NCI-H2029 (cell line): ENCODE measurements around the gene FAHD2B.
"Not testable (repeated sequence)": the region's sequence is repeated elsewhere in the genome, so short reads cannot be mapped to it uniquely, and the experiment has no call there.

Source experiments
- DNase-seq: peaks from one replicate; lab custom pipeline; 2025; lab: John Stamatoyannopoulos, UW

The FAHD2B gene

DNA sequence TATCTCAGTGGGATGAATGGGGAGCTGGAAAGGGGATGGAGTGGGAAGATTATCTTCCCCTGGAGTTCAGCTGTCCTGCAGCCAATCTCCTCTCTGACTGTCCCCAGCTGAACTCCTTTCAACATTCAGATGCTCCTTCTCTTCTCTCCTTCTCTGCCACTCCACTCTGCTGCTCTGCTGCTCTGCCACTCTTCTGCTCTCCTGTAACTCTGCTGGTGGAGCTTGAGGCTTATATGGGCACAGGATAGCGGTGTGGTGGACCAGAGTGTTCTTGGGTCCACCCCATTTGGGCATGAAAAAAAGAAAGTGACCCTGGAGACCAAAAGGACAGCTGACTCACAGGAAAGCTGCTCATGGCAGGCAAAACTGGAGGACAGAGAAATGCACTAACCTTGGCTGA lies 26.6 kb downstream of the FAHD2B start:
- DNase-seq = no peak

DNA sequence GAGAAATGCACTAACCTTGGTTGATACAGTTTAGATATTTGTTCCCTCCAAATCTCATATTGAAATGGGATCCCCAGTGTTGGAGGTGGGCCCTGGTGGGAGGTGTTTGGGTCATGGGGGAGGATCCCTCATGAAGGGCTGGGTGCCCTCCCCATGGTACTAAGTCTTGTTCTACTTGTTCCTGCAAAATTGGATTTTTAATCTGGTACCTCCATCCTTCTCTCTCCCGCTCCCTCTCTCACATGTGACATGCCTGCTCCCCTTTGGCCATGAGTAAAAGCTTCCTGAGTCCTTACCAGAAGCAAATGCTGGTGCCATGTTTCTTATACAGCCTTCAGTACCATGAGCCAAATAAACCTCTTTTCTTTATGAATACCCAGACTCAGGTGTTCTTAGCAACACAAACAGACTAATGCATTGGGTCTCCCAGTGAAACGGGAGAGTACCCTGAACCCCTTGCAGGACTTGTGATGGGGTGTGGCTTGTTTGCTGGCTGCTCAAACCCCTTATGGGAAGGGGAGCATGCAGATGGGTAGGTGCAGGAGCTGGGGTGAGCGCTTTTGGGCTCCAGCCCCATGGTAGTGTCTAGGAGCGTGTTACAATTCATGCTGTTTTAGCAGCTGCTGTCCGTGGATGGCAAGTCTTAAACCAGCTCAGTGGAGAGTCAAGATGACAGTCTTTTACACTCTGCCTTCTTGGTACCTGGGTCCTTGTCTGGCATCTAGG lies 27.2 kb downstream of the FAHD2B start:
- no peak for DNase-seq

DNA sequence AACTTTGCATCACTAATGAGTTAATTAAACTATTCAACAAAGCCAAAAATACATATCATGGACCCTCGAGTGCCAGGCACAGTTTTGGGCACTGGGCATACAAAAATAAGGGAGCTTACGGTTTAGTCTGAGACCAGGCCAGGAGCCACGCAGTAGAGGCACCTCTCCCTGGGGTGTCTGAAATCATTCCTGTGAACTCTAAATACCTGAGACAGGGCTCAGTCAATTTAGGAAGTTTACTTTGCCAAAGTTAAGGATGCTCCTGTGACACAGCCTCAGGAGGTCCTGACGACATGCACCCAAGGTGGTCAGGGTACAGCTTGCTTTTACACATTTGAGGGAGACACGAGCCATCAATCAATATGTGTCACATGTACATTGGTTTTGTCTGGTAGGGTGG lies 28.7 kb downstream of the FAHD2B start:
- not testable (repeated sequence) for DNase-seq

DNA sequence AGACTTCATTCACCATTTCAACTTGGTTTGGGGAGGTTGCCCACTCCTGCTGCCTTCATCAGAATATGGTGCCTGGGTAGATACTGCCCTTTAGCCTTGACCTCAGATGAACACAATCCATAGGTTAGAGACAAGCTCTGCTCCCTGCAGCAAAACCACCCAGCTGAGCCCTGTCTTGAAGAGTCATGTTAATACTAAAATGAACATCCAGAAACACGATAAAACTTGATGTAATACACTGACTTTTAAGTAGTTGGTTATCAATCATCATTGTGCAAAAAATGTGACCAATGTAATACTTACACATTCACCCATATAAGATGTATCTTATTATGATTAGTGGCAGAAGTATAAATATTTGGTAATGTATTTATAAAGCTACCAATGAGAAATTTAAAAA lies 32.7 kb downstream of the FAHD2B start:
- DNase-seq = not testable (repeated sequence)

DNA sequence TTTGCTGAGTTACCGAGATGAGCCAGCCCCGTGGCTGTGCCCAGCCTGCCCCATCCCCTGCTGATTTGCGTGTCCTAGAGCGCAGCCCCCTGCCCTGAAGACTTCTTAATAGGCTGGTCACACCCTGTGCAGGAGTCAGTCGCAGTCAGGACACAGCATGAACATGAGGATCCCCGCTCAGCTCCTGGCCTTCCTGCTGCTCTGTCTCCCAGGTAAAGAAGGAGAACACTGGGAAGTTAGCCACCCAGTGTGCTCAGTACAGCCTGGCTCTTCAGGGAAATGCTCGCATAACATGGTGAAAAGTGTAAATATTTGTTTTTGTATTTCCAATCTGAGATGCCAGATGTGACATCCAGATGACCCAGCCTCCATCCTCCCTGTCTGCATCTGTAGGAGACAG lies 34.9 kb downstream of the FAHD2B start:
- DNase-seq = not testable (repeated sequence)

DNA sequence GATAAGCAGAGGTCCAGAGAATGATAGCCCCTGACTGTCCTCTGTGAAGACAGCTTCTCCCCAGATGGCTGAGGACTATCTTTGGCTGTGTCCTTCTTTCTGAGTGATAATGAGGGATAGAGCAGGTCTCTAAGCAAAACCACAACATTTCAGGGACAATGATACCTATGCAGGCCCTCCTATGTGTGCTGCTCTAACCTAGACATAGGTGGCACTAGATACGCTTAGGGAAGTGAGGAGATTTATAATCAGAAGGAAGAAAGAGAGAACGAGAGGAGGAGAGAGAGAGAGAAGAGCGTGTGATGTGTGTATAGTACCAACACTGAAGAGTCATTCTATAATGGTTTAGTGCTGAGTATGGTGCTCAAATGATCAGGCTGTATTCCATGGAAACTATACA lies 38.5 kb downstream of the FAHD2B start:
- not testable (repeated sequence) for DNase-seq

DNA sequence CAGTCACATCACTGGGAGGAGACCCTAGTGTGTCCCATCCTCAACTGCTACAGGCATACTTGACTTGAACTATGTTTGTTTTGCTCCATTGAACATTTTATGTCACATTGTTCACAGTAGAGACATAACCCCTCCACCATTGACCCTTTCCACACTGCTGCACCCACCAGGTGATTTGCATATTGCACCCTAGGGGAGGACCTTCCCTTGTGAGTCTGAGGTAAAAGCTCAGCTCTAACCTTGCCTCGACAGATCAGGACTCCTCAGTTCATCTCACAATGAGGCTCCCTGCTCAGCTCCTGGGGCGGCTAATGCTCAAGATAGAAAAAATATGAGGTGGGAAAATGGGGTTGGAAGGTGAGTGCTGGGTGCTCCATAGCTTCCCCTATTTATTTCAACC lies 44.6 kb downstream of the FAHD2B start:
- not testable (repeated sequence) for DNase-seq

DNA sequence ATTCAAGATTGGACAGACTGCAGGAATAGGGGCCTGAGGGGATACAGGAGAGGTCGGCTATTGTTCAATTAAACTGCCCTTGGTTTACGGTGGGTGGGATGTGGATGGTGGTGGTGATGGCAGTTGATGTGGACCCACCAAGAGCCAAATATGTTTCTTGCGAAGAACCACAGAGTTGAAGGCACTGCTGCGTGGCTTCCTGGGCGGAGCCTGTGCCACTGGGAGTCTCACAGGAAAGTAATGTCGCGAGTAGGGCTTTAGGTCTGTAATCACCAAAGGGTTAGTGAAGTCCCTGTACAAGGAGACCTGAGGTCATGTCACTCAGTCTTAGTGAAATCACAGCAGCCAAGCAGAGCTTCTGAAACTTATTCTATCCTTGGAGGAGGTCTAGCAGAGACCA lies 46.2 kb downstream of the FAHD2B start:
- DNase-seq = not testable (repeated sequence)

DNA sequence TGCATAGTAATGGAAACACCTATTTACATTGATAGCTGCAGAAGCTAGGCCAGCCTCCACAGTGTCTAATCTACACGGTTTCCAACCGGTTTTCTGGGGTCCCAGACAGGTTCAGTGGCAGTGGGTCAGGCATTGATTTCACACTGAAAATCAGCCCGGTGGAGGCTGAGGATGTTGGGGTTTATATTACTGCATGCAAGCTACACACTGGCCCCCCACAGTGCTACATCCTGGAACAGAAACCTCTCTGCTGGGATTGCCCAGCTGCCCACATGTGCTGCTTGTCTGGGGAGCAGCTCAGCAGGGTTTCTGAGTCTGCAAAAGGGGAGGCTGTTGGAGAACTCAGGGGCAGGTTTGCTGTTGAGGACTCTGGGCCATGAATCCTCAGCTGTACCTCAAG lies 48.0 kb downstream of the FAHD2B start:
- DNase-seq = not testable (repeated sequence)

DNA sequence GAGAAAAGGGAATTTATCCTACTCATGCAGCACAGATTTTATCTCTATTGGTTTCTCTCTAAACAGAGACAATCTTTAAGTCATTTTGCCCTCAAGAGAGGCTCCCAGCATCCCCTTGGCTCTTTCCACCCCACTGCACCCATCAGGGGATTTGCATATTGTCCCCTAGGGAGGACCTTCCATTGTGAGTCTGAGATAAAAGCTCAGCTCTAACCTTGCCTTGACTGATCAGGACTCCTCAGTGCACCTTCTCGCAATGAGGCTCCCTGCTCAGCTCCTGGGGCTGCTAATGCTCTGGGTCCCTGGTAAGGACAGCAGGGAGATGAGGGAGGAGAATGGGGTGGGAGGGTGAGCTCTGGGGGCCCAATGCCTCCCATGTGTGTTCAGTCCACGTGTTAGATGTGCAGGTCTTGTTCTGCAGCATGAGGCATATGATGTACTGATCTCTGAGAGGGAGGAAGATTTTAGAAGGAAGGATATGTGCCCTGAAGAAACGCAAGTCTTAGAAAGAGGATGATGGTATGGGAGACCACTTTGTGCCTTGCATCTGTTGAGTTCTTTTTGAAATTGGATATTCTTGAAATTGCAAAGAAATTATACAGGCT lies 48.7 kb downstream of the FAHD2B start:
- DNase-seq = not testable (repeated sequence)
